NCI-H748 (cell line): ENCODE data around the gene ZNF362.
A peak's percentile ranks its signal among the peaks of the same experiment; 100 is the strongest.

Experiments
- DNase-seq: peaks from one replicate; lab custom pipeline; 2025; ENCODE audit not compliant: unreplicated experiment; lab: John Stamatoyannopoulos, UW

The ZNF362 gene

DNA sequence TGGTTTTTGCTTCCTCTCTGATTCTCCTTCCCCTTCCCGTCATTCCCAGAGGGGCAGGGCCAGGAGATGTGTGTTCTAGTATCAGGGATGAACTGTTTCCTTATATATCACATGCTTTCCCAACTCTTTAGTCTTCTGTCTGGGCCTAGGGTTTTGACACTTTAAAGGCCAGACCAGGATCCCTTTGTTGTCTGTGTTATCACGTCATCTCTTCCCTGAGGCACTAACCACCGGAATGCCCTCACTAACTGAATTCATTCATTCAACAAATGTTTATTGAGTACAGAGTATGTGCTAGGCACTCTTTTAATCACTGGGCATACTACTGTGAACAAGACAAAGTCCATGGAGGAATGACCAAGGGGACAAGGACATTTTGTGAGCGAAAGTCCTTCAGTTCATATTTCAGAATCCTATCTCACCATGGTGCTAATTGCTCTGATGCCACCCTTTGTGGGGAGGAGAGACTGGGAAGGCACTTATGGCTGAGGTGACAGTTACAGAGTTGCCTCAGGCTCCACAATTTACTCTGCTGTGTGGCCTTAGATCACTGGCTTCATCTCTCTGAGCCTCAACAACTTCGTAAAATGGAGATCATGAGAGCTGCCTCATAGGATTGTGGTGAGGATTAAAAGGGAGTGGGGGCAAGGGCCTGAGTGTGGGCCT is 12.0 kb upstream of the ZNF362 start:
- DNase-seq, result no peak

DNA sequence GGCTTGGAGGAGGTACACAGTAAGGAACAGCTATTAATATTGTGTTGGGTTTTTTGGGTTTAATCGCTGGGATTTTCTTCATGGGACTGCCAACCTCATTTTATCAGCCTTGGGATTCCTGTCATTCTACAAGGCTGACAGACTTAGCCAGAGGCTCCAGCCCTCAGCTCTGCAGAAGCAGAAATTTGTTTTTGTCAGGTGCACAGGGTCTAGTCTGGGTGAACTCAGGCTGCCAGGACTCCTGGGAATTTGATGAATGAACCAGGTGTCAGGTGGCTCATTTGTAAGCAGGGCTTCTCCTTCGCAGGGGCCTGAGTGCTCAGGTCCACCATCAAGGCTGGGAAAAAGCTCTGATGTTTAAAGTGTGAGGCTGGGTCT is 11.5 kb upstream of the ZNF362 start:
- DNase-seq, result no peak

GRCh38 chr1:33246171-33246570 is 10.1 kb upstream of the ZNF362 start:
- DNase-seq, result no peak

DNA sequence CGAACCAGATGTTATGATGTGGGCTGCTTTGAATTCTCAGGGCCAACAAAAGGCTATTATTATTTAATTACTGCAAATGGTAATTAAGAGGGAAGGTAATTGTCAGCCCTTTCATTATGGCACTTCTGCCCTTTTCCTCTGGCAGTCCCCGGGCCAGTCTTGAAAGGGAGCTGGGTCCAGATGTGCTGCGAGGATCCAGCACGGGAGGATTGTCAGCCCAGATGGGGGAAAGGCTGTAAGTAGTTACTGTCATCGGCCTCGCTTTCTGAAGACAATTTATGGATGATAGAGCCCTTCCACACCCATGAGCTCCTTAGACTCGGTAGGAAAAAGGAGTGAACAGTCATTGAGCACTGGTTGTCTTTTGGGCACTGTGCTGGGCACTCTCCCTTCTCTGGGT is 8.7 kb upstream of the ZNF362 start:
- DNase-seq, result no peak

GRCh38 chr1:33248244-33248643 is 8.0 kb upstream of the ZNF362 start:
- DNase-seq, result no peak

- no peak for DNase-seq
Observed at GRCh38 chr1:33249422-33249821, 6.9 kb upstream of the ZNF362 start.

DNA sequence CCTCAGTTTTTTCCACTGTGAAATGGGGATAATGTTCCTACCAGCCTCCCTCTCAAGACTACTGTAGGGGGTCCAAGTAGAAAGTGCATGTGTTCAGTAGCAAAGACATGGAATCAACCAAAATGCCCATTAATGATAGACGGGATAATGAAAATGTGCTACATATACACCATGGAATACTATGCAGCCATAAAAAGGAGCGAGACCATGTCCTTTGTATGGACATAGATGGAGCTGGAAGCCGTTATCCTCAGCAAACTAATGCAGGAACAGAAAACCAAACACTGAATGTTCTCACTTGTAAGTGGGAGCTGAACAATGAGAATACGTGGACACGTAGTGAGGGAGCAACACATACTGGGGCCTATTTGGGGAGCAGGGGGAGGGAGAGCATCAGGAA is 6.1 kb upstream of the ZNF362 start:
- no peak for DNase-seq

GRCh38 chr1:33250724-33251123 is 5.6 kb upstream of the ZNF362 start:
- DNase-seq, result no peak

DNA sequence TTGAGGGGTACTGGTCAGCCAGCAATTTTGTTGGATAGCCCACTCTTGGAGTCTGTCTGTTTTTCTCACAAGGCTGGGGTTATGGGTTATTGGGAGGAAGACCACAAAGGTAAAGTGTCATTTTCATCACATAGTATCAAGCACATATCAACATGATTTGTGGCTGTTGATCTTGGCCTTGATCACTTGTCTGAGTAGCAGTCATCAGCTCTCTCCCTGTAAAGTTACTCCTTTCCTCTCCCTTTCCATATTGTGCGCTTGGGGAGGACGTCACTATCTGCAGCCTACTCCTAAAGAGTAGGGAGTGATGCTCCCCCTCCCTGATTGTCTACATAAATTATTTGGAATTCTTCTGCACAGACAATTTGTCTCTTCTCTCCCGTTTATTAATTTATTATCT is 1.8 kb upstream of the ZNF362 start:
- no peak for DNase-seq

GRCh38 chr1:33255347-33256220 is 708 bp upstream of the ZNF362 start:
- peak; percentile 89 for DNase-seq

- no peak for DNase-seq
Observed at GRCh38 chr1:33256221-33256470, 146 bp upstream of the ZNF362 start.

DNA sequence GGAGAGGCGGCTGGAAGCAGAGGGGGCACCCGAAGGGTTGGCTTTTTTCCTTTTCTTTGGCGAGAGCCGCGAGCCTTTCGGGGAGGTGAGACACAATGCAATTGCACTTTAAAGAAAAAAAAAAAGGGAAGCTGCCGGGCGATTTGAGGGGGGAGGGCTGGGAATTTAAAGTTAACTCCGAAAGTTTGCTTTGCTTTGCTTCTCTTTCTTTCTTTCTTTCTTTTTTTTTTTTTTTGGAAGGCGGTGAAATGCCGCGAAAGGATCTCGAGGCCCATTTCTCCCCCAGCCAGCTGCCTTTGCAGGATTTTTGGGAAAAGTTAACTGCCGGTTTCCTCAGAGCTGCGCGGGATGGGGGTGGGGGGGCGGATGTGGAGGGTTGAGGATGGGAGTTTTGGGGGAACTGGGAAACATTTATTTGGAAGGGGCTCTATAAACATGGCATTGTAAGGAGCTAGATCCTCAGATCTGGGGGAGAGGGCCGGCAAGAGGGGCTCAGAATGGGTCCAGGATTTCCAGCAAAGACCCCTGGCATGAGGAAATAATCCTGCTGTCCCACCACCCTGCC is 997 bp downstream of the ZNF362 start:
- no peak for DNase-seq

GRCh38 chr1:33257772-33258712 is 1.8 kb downstream of the ZNF362 start:
- DNase-seq, result no peak

DNA sequence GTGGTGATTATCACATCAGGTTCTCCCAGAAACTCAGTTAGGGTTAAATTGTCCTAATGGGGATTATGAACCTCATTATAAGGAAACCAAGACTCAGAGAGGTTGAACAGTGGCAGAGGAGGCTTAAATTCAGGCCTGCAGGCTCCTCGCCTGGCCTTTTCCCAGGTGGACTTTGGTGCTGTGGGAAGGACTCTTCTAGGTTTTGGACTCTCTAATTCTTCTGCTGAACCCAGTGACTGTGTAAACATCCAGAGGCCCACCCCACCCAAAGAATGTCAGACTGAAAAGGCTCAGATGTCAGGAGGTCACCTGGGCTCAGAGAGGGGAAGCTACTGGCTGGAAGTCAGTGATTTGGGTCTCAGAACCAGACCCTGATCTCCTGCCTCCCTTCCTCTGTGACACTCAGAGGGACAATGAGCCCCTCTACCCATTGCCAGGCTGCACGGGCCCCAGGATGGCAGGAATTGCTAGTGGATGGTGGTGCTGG is 2.5 kb downstream of the ZNF362 start:
- DNase-seq, result no peak

DNA sequence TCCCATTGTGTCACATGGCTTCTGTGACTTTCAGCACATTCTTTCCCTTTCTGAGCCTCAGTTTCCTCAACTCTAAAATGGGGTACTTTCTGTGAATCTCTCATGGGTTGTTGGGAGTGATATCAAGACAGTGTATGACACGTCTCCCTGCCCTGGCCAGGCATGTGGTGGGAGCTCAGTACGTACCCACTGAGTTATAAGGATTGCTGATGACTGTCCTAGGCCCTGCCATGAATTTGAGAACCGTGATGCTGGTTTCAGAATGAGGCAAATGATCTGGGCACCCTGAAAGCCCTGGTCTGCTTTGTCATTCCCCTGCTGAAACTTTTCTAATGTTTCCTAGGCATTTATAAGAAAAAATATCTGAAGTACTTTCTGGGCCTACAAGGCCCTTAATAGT is 3.6 kb downstream of the ZNF362 start:
- no peak for DNase-seq

GRCh38 chr1:33260439-33260838 is 4.1 kb downstream of the ZNF362 start:
- DNase-seq, result peak; percentile 35

- DNase-seq, result no peak
Observed at GRCh38 chr1:33261344-33261743, 5.1 kb downstream of the ZNF362 start.

GRCh38 chr1:33263890-33264504 is 7.7 kb downstream of the ZNF362 start:
- no peak for DNase-seq

- no peak for DNase-seq
Observed at GRCh38 chr1:33265780-33266605, 9.7 kb downstream of the ZNF362 start.

- no peak for DNase-seq
Observed at GRCh38 chr1:33266766-33267165, 10.5 kb downstream of the ZNF362 start.
